GM12878 (cell line): ENCODE measurements around the gene KRT86. TPM values are rescaled to one million over a fixed set of nuclear protein-coding genes. Genes with fewer than 3 reads are reported as not detected.

ENCODE experiments used
- ATAC-seq: fragments of 200-7000 bp; cut with Tn5 transposase; 3 replicates; pipeline ENCODE4 v1.9.1; 2020; ENCODE audit warnings: mild to moderate bottlenecking, moderate library complexity
- BruUV-seq: library from RNA; stranded (reverse); fragments of 400-500 nt; replicated peaks from 2 replicates; lab custom pipeline; 2021; lab: Mats Ljungman, UMichigan
- CTCF ChIA-PET: fragments of 300-600 bp; sonication (Branson Sonifier 250); formaldehyde crosslinking; extraction: SDS; loops from one replicate; lab custom pipeline; 2021; ENCODE audit warnings: inconsistent platforms; lab: Yijun Ruan, JAX
- POLR2A ChIA-PET: fragments of 350-600 bp; formaldehyde crosslinking; extraction: SDS; loops from one replicate; lab custom pipeline; 2021; ENCODE audit warnings: inconsistent platforms; lab: Charles Lee
- RAD21 ChIA-PET: fragments of 300-600 bp; sonication (Branson Sonifier 250); formaldehyde crosslinking; loops from one replicate; lab custom pipeline; 2023; ENCODE audit warnings: antibody characterized with exemption; ENCODE audit not compliant: unreplicated experiment; lab: Charles Lee
- SMC1A ChIA-PET: fragments of 300-600 bp; sonication (Branson Sonifier 250); formaldehyde crosslinking; loops from one replicate; lab custom pipeline; 2023; ENCODE audit not compliant: unreplicated experiment, uncharacterized antibody; lab: Charles Lee
- DNase-seq: peaks from one replicate; pipeline ENCODE4 v3.0.0-alpha.2; 2011; ENCODE audit warnings: low read depth, low spot score
- FAIRE-seq: peaks from 3 replicates; lab custom pipeline; 2011; peaks lifted over from hg19 to GRCh38; lab: Jason Lieb, UNC
- H2AFZ ChIP-seq: 2 replicates; pipeline ENCODE4 v1.6.0; 2011; ENCODE audit warnings: low read depth, low read length, control low read depth; ENCODE audit not compliant: control insufficient read depth
- H3K27ac ChIP-seq: 2 replicates; pipeline ENCODE4 v1.5.1; 2011; ENCODE audit warnings: control low read depth; ENCODE audit not compliant: control insufficient read depth, insufficient read depth
- H3K27me3 ChIP-seq, 2 experiments: replicated peaks in 1 of 2; 2 replicates each; pipeline versions ENCODE4 v1.6.0 to v1.6.1; 2011; ENCODE audit warnings: low read length in 1 of 2; ENCODE audit not compliant: control insufficient read depth in 2 of 2, insufficient read depth in 2 of 2
- H3K36me3 ChIP-seq, 2 experiments: 2 replicates each; pipeline ENCODE4 v1.5.1; 2011; ENCODE audit warnings: low read length in 1 of 2; ENCODE audit not compliant: control insufficient read depth in 2 of 2, insufficient read depth in 2 of 2
- H3K4me1 ChIP-seq: 2 replicates; pipeline ENCODE4 v1.6.1; 2011; ENCODE audit warnings: mild to moderate bottlenecking, low read length, moderate library complexity, mixed read lengths; ENCODE audit not compliant: control insufficient read depth, insufficient read depth
- H3K4me2 ChIP-seq: 2 replicates; pipeline ENCODE4 v1.6.0; 2011; ENCODE audit warnings: control low read depth; ENCODE audit not compliant: control insufficient read depth, insufficient read depth
- H3K4me3 ChIP-seq: fragments of 200-600 bp; sonication (generic); 2 replicates; pipeline ENCODE4 v1.5.1; 2016
- H3K79me2 ChIP-seq: 2 replicates; pipeline ENCODE4 v1.6.0; 2011; ENCODE audit warnings: low read length; ENCODE audit not compliant: control insufficient read depth, insufficient read depth
- H3K9ac ChIP-seq: 2 replicates; pipeline ENCODE4 v1.8.0; 2011; ENCODE audit warnings: low read length, control low read depth, mixed read lengths; ENCODE audit not compliant: control insufficient read depth, insufficient read depth
- H3K9me3 ChIP-seq: replicated peaks from 3 replicates; pipeline ENCODE4 v1.5.1; 2011; ENCODE audit warnings: mild to moderate bottlenecking, low read length; ENCODE audit not compliant: control insufficient read depth, insufficient read depth
- H4K20me1 ChIP-seq: 2 replicates; pipeline ENCODE4 v1.6.0; 2011; ENCODE audit not compliant: control insufficient read depth, insufficient read depth
- BCL3 ChIP-seq: IDR thresholded peaks from 2 replicates; pipeline ENCODE4 v1.6.1; 2011; ENCODE audit warnings: borderline replicate concordance, low read depth, mild to moderate bottlenecking, moderate library complexity, low read length; ENCODE audit not compliant: insufficient read depth, poor library complexity, severe bottlenecking
- CREM ChIP-seq: IDR thresholded peaks from 2 replicates; pipeline ENCODE4 v1.6.1; 2014; ENCODE audit warnings: antibody characterized with exemption, low read depth
- CTCF ChIP-seq, 3 experiments: IDR thresholded peaks in 2 of 3; conservative IDR thresholded peaks in 1 of 3; 2 replicates each; pipeline ENCODE4 v1.5.1; 2011; ENCODE audit warnings: low read depth in 3 of 3, low read length in 3 of 3, mild to moderate bottlenecking in 3 of 3, control low read depth in 2 of 3, moderate library complexity in 2 of 3, inconsistent platforms in 1 of 3, mixed read lengths in 1 of 3; ENCODE audit not compliant: control insufficient read depth in 2 of 3, insufficient read depth in 1 of 3; ENCODE audit errors: extremely low read depth in 1 of 3
- E4F1 ChIP-seq: fragments of 450-650 bp; IDR thresholded peaks from 2 replicates; pipeline ENCODE4 v1.6.1; 2018; ENCODE audit warnings: borderline replicate concordance, mild to moderate bottlenecking; ENCODE audit not compliant: partially characterized antibody
- ETV6 ChIP-seq, 2 experiments: fragments of 450-650 bp in 1 of 2; IDR thresholded peaks in 1 of 2; conservative IDR thresholded peaks in 1 of 2; 2 replicates each; pipeline ENCODE4 v1.6.1; 2014; ENCODE audit warnings: antibody characterized with exemption in 1 of 2, borderline replicate concordance in 1 of 2, low read depth in 1 of 2, mild to moderate bottlenecking in 1 of 2, moderate library complexity in 1 of 2
- FOXM1 ChIP-seq: IDR thresholded peaks from 2 replicates; pipeline ENCODE4 v1.6.1; 2012; ENCODE audit warnings: low read depth, mild to moderate bottlenecking, inconsistent platforms, low read length, moderate library complexity
- IKZF1 ChIP-seq: fragments of 450-650 bp; conservative IDR thresholded peaks from 2 replicates; pipeline ENCODE4 v1.6.1; 2017; ENCODE audit warnings: antibody characterized with exemption, mild to moderate bottlenecking
- IKZF2 ChIP-seq, 2 experiments: fragments of 450-650 bp; IDR thresholded peaks; 2 replicates each; pipeline ENCODE4 v1.6.1; 2017; ENCODE audit warnings: mild to moderate bottlenecking in 2 of 2, moderate library complexity in 2 of 2
- MAX ChIP-seq: IDR thresholded peaks from 2 replicates; pipeline ENCODE4 v1.6.1; 2012; ENCODE audit warnings: low read depth, low read length, improper control_type of control experiment
- MYB ChIP-seq: fragments of 150-350 bp; IDR thresholded peaks from 2 replicates; pipeline ENCODE4 v1.6.1; 2014; ENCODE audit warnings: mild to moderate bottlenecking, low read depth, low read length, borderline replicate concordance
- NFYB ChIP-seq: IDR thresholded peaks from 2 replicates; pipeline ENCODE4 v1.6.1; 2011; ENCODE audit warnings: low read depth, mild to moderate bottlenecking, low read length, improper control_type of control experiment, moderate library complexity; ENCODE audit not compliant: insufficient read depth
- POLR2AphosphoS2 ChIP-seq: IDR thresholded peaks from 2 replicates; pipeline ENCODE4 v1.6.1; 2011; ENCODE audit warnings: low read depth, mild to moderate bottlenecking, low read length, improper control_type of control experiment, moderate library complexity
- RAD21 ChIP-seq: IDR thresholded peaks from 2 replicates; pipeline ENCODE4 v1.6.1; 2011; ENCODE audit warnings: mild to moderate bottlenecking, low read depth, low read length, moderate library complexity; ENCODE audit not compliant: insufficient read depth
- YY1 ChIP-seq: IDR thresholded peaks from 2 replicates; pipeline ENCODE4 v1.6.1; 2011; ENCODE audit warnings: low read depth, mild to moderate bottlenecking, low read length
- WGBS: methylation state at CpG from one replicate; pipeline ENCODE4 v1.1.6; 2016; ENCODE audit warnings: low lambda C conversion rate; ENCODE audit not compliant: insufficient replicate concordance, insufficient coverage; ENCODE audit errors: missing lambda C conversion rate; 5-methylcytosine and 5-hydroxymethylcytosine counted together
- in situ Hi-C: fragments of 300-500 bp; cut with MboI; formaldehyde crosslinking; loops from 9 replicates; pipeline ENCODE4 v1.14.3; 2018; ENCODE audit warnings: mixed read lengths
- intact Hi-C: fragments of 100-400 bp; cut with micrococcal nuclease; formaldehyde crosslinking; loops from one replicate; pipeline ENCODE4 v1.14.2; 2022; ENCODE audit not compliant: unreplicated experiment
- polyA plus RNA-seq, 11 experiments: library from polyadenylated mRNA; depleted of rRNA in 4 of 11; unstranded in 6 of 11; stranded (reverse) in 5 of 11; fragments of >200 nt; fragmentation: Nextera tagmentation in 4 of 11; fragmentation: Illumina TruSeq in 1 of 11; extraction: Ambion mirVana in 4 of 11; extraction: Trizol in 1 of 11; gene quantifications; 1 replicate in 1 of 11; 2 replicates in 10 of 11; pipeline versions ENCODE4 v1.2.1 to v1.2.3, GENCODE V29; 2011 to 2016; ENCODE audit warnings: inconsistent platforms in 2 of 11, missing spikeins in 2 of 11, low read depth in 1 of 11
- total RNA-seq, 4 experiments: library from RNA; depleted of rRNA in 3 of 4; stranded (reverse); fragments of >200 nt in 3 of 4; fragmentation: Illumina TruSeq in 1 of 4; extraction: Trizol in 1 of 4; gene quantifications; 2 replicates each; pipeline versions ENCODE4 v1.2.1 to v1.2.3, GENCODE V29; 2013 to 2021

Gene KRT86
- total and polyA plus RNA-seq, 10 of the 15 experiments (the other 5 are each of a cell fraction or from before 2014, with no cell fraction given), result 0.11 to 0.54 (median 0.18) TPM; not detected in 4

- Histone ChIP-seq H2AFZ (no peak overlapping the region), H3K79me2 (no peaks in the 10 kb centered on the region), H3K9me3 (no peaks in the 10 kb centered on the region), H3K4me3 (no peak overlapping the region), H3K4me2 (no peak overlapping the region), H4K20me1 (no peaks in the 10 kb centered on the region), H3K4me1 (no peaks in the 10 kb centered on the region), H3K9ac (no peak overlapping the region), H3K27ac (no peak overlapping the region), H3K36me3 (no peaks in the 10 kb centered on the region), H3K27me3 (peaks cover 7 to 13% of the 10 kb centered on the region in 2 experiments; a peak in 3 of 4 replicates)
- in situ Hi-C loops, result no loop called here
- TF ChIP-seq ETV6 (conservative IDR thresholded peaks at IDR 0.05 in 1 of 2, IDR thresholded peaks at IDR 0.05 in 1 of 2; ENCODE audit: borderline replicate concordance in 1 of 2, low read depth in 1 of 2) (no peak), CREM (no peak), POLR2AphosphoS2 (no peak), NFYB (no peak), MYB (no peak), IKZF2 (IDR thresholded peaks at IDR 0.05) (no peak), MAX (no peak), YY1 (no peak), E4F1 (no peak), RAD21 (no peak), CTCF (IDR thresholded peaks at IDR 0.05 in 2 of 3, conservative IDR thresholded peaks at IDR 0.05 in 1 of 3; ENCODE audit: control insufficient read depth in 2 of 3, extremely low read depth in 1 of 3, insufficient read depth in 1 of 3, low read depth in 3 of 3, low read length in 3 of 3) (no peak), FOXM1 (no peak), IKZF1 (no peak), BCL3 (no peak)
- intact Hi-C loops, result no loop called here
- 13% methylated on average over 3 of the region's 3 CpGs for WGBS
- ChIA-PET CTCF (interaction anchor here (0.6 kb wide), 1 partner anchor 72 kb away, joined by 3 read pairs; no protein-coding TSS in a partner anchor), SMC1A (no interaction called here), RAD21 (no interaction called here), POLR2A (no interaction called here)
- BruUV-seq, result no TSS peak
- ATAC-seq (no peak), DNase-seq (no peak), FAIRE-seq (no peak)
Measured at GRCh38 chr12:52228366-52228765, 46.1 kb upstream of the KRT86 start.
